Stimulated activated naive CD4-positive, alpha-beta T cell treated with Interleukin-2 at 50 U/mL for 16 hours (primary cell): ENCODE data around the gene TCTN1.
A peak's percentile ranks its signal among the peaks of the same experiment; 100 is the strongest.

Experiments used
- DNase-seq: peaks from one replicate; lab custom pipeline; 2025; lab: John Stamatoyannopoulos, UW

The TCTN1 gene

DNA sequence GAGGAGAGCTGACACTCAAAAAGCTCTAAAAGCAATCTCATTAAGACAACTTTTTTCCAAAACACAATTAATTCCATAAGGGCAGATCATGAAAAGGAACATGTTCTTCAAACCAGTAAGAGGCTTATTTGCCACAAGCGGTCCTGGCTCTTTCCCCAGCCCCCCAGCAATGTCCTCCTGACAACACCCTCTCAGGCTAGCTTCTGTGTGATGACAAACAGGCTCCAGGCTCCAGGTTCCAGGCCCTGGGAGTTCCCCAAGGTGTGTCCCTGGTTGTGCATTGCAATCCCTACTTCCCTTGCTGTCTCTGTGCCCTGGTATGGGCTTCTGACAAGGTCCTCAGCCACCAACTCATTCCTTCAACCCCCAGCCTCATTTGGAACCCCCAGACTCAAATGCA is 66.1 kb downstream of the TCTN1 start:
- no peak for DNase-seq

GRCh38 chr12:110683888-110684287 is 70.0 kb downstream of the TCTN1 start:
- DNase-seq: no peak

GRCh38 chr12:110684312-110684836 is 70.4 kb downstream of the TCTN1 start:
- no peak for DNase-seq

DNA sequence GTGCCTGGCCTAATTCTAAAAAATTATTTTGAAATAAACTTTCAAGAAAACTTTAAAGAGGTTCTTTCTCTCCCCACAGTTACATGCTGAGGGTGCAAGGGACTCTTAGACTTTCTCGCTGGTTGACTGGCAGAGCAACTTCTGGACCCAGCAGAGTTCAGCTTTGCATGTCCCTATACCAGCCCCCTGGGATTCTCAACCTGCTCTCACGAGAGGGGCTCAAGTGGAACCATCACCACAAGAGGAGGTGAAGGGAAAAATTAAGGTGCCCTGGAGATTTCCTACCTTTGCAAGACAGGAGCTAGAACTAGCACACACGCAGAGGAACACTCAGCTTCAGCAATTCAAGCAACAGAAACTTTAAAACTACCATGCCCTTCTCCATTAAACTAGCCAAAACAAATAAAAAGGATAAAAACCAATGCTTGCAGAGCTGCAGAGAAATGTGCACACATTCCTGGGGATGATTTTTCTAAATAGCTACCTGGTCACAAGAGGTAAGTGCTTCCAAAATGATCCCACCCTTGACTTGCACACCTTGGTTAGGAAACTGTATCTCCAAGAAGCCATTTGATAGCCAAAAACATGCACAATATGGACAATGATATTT is 72.5 kb downstream of the TCTN1 start:
- DNase-seq: no peak

GRCh38 chr12:110687396-110688169 is 73.7 kb downstream of the TCTN1 start:
- no peak for DNase-seq

DNA sequence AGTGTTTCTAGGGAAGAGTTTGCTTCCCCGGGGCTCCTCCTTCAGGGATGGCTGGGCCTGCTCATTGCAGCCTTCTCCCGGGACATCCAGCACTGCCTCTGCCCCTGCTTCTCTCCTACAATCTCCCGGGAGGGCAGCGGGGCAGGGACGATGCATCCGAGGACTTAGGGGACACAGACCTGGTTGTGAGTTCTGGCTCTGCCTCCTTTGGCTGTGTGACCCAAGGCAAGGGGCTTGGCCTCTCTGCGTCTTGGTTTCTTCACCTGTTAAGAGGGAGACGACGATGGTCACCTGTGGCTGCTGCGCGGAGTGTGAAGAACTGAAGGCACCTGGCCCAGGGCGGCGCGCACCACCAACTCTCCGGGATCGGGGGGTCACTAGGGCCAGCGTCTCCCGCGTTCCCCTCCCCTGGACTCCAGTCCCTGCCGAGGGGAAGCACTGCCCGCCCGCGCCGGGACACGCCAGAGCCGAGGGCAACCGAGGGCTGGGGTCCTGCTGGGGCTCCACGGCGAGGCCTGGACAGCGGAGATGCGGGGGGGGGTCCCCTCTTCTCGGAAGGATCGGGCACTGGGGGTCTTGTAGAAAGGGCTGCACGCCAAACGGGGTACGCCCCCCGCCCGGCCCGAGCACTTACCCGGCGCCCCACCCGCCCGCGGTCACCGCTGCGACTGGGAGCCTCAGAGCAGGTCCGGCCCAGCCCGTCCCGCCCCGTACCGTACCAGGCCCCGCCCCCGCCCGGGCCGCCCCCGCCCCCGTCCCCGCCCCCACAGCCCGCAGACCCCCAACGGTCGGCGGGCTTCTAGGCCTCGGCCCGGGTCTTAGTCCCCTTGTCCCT is 74.7 kb downstream of the TCTN1 start, which contains the start of gene HVCN1:
HVCN1 (minus strand) TSS at position 670 of the 835 bp plus-strand sequence. CDS start 5,870 bp downstream, outside the sequence.
- peak; percentile 28 for DNase-seq

GRCh38 chr12:110689281-110690126 is 75.6 kb downstream of the TCTN1 start:
- DNase-seq: peak; percentile 38

- no peak for DNase-seq
Observed at GRCh38 chr12:110690127-110690430, 76.2 kb downstream of the TCTN1 start.

DNA sequence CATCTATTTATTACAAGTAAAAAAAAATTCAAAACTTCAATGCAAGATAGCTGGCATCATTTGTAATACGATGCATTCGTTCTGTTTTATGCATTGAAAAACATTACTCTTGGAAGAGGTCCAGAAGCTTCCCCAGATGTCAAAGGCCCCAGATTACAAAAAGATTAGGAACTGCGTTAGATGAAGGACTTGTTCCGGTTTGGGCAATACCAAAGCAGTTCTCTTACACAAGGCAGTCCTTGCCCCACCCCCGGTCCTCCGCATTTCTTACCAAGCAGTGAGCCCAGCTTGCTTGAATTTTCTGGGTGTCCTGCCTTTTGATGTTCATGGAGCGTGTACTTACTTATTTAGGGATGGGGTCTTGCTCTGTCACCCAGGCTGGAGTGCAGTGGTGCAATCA is 79.8 kb downstream of the TCTN1 start:
- no peak for DNase-seq

DNA sequence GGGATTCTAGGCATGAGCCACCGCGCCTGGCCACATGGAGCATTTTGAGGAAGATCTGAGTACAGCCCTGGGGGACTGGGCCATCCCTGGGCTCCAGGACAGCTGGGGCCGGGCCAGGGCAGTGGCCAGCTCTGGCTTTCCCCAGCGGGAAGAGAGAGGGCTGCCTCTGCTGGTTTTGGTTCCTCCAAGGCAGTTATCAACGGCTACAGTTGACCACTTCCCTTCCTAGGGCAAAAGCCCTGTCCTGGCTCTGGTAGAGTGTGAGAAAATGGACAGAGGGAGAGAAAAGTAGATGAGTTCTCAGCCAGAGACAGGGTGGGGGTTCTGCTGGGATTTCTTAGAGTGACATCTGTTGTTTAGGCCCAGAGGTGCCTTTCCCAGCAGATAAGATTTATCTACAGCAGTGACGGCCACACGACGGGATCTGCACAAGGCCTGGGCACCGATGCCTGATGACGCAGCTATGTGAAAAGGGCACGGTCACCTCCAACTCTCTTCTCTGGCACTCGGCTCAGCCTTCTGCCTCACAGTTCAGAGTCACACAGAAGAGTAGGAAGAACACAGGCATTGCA is 80.5 kb downstream of the TCTN1 start:
- no peak for DNase-seq

GRCh38 chr12:110696283-110696682 is 82.4 kb downstream of the TCTN1 start:
- DNase-seq: no peak

GRCh38 chr12:110697236-110697635 is 83.3 kb downstream of the TCTN1 start:
- no peak for DNase-seq

DNA sequence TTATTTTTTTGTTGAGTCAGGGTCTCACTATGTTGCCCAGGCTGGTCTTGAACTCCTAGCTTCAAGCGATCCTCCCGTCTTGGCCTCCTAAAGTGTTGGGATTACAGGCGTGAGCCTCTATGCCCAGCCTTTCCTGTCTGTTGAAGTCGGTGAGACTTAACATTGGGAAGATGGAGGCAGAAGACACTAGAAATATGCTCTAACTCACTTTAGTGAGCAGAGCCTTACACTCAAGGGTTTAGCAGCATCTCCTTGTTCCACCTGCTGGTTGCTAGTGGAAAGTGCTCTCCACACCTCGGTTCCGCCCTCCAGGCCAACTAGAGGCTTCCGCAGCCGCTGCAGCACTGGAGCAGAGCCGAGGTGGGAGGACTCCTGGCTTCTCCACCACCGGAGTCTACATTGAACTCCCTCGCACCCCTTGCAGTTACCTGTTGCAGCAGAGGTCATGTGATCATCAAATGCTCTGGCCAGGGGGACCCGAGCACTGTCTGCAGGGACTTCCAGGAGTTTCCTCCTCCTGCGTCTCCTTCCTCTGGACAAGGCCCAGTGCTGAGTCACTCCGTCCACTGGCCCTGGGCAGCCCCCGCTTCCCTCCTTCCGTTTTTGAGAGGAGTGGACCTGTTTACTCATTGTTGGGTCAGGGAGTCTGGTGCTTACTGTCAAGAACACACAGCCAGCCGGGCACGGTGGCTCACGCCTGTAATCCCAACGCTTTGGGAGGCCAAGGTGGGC is 84.4 kb downstream of the TCTN1 start:
- DNase-seq: peak; percentile 68
